ENCODE measurements around the gene PCDHGA5. TPM values are rescaled to one million over a fixed set of nuclear protein-coding genes. Genes with fewer than 3 reads are reported as not detected.

The PCDHGA5 gene
- total RNA-seq, 1 donor from 2014 or later: 2.0 TPM

DNA sequence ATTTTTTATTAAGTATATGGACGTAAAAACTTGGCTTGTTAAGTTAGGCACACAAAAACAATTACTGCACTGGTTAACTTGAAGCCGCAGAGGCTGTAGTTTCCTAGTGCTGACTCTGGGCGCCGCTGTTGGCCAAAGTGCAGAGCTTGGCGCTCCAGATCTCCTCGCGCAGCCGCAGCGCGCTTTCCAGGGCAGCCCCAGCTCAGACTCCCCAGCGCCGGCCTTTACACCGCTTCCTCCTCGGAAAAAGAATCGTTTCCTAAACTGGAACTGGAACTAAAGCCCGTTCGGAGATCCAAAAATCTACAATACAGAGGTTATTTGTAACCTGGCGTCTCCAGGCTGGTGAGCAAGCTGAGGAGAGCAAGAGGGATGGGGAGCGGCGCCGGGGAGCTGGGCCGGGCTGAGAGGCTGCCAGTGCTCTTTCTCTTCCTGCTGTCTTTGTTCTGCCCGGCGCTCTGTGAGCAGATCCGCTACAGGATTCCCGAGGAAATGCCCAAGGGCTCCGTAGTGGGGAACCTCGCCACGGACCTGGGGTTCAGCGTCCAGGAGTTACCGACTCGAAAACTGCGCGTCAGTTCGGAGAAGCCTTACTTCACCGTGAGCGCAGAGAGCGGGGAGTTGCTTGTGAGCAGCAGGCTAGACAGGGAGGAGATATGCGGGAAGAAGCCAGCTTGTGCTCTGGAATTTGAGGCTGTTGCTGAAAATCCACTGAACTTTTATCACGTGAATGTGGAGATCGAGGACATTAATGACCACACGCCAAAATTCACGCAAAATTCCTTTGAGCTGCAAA lies 34.0 kb downstream of the PCDHGA5 start, which contains the start of gene PCDHGB5:
Gene PCDHGB5 (plus strand): TSS at position 192 of the 796 bp plus-strand sequence. CDS start 181 bp downstream, at position 373.

GRCh38 chr5:141402553-141403243 lies 38.7 kb downstream of the PCDHGA5 start, which contains the start of gene PCDHGA9:
TSS of gene PCDHGA9 (plus strand) at chr5:141402778. CDS start at chr5:141402953, 175 bp downstream.

GRCh38 chr5:141407790-141408505 lies 44.0 kb downstream of the PCDHGA5 start, which contains the start of gene PCDHGB6:
TSS of gene PCDHGB6 (plus strand) at chr5:141408021. CDS start at chr5:141408203, 182 bp downstream.

GRCh38 chr5:141412854-141413539 lies 49.0 kb downstream of the PCDHGA5 start, which contains the start of gene PCDHGA10:
TSS of gene PCDHGA10 (plus strand) at chr5:141412987. CDS start at chr5:141413176, 189 bp downstream.

Other genes with a start within 250 kb of the PCDHGA5 start
- gene PCDHB4, start 242.3 kb upstream of the PCDHGA5 start, total RNA-seq: 0.94 TPM in 1 of 2 replicates, not detected in the other
- 0.32 and 3.3 TPM in 2 replicates for gene PCDHB5, start 229.0 kb upstream of the PCDHGA5 start, total RNA-seq
- gene PCDHB6, start 214.1 kb upstream of the PCDHGA5 start, total RNA-seq: 0.16 and 0.17 TPM in 2 replicates
- 0.32 and 0.60 TPM in 2 replicates for gene PCDHB7, start 191.5 kb upstream of the PCDHGA5 start, total RNA-seq
- gene PCDHB8, start 186.4 kb upstream of the PCDHGA5 start, total RNA-seq: 0.32 and 0.69 TPM in 2 replicates
- gene PCDHB16, start 181.8 kb upstream of the PCDHGA5 start, total RNA-seq: 0.16 and 2.1 TPM in 2 replicates
- gene PCDHB9, start 177.0 kb upstream of the PCDHGA5 start, total RNA-seq: 0.16 and 0.69 TPM in 2 replicates
- 0.47 and 1.4 TPM in 2 replicates for gene PCDHB10, start 171.8 kb upstream of the PCDHGA5 start, total RNA-seq
- 0.16 and 0.69 TPM in 2 replicates for gene PCDHB11, start 164.5 kb upstream of the PCDHGA5 start, total RNA-seq
- 0.16 and 0.86 TPM in 2 replicates for gene PCDHB12, start 155.4 kb upstream of the PCDHGA5 start, total RNA-seq
- gene PCDHB13, start 150.2 kb upstream of the PCDHGA5 start, total RNA-seq: 0.32 and 0.94 TPM in 2 replicates
- gene PCDHB14, start 140.8 kb upstream of the PCDHGA5 start, total RNA-seq: 0.63 and 2.6 TPM in 2 replicates
- gene PCDHB15, start 118.8 kb upstream of the PCDHGA5 start, total RNA-seq: 0.32 and 0.60 TPM in 2 replicates
- gene SLC25A2, start 60.1 kb upstream of the PCDHGA5 start, total RNA-seq: 0.32 TPM in 1 of 2 replicates, not detected in the other
- 67.1 and 89.5 TPM in 2 replicates for gene TAF7, start 43.4 kb upstream of the PCDHGA5 start, total RNA-seq
- 1.3 and 1.9 TPM in 2 replicates for gene PCDHGA1, start 33.6 kb upstream of the PCDHGA5 start, total RNA-seq
- gene PCDHGA2, start 25.4 kb upstream of the PCDHGA5 start, total RNA-seq: 2.3 and 4.9 TPM in 2 replicates
- gene PCDHGA3, start 20.3 kb upstream of the PCDHGA5 start, total RNA-seq: 1.0 and 1.9 TPM in 2 replicates
- 1.5 and 3.8 TPM in 2 replicates for gene PCDHGB1, start 14.1 kb upstream of the PCDHGA5 start, total RNA-seq
- gene PCDHGA4, start 9.1 kb upstream of the PCDHGA5 start, total RNA-seq: 1.1 and 4.7 TPM in 2 replicates
- gene PCDHGB2, start 4.2 kb upstream of the PCDHGA5 start, total RNA-seq: 3.0 and 4.1 TPM in 2 replicates
- 5.1 and 5.4 TPM in 2 replicates for gene PCDHGB3, start 6.1 kb downstream of the PCDHGA5 start, total RNA-seq
- 2.4 and 3.9 TPM in 2 replicates for gene PCDHGA6, start 9.7 kb downstream of the PCDHGA5 start, total RNA-seq
- 5.7 and 11.5 TPM in 2 replicates for gene PCDHGA7, start 18.6 kb downstream of the PCDHGA5 start, total RNA-seq
- 26.7 and 34.0 TPM in 2 replicates for gene PCDHGB4, start 23.5 kb downstream of the PCDHGA5 start, total RNA-seq
- gene PCDHGA8, start 28.5 kb downstream of the PCDHGA5 start, total RNA-seq: 3.5 and 4.4 TPM in 2 replicates
- gene PCDHGB5, start 33.8 kb downstream of the PCDHGA5 start, total RNA-seq: 33.0 and 33.1 TPM in 2 replicates
- gene PCDHGA9, start 38.6 kb downstream of the PCDHGA5 start, total RNA-seq: 2.9 and 3.8 TPM in 2 replicates
- gene PCDHGB6, start 43.9 kb downstream of the PCDHGA5 start, total RNA-seq: 3.0 and 3.7 TPM in 2 replicates
- 2.3 and 7.1 TPM in 2 replicates for gene PCDHGA10, start 48.8 kb downstream of the PCDHGA5 start, total RNA-seq
- 5.2 and 9.9 TPM in 2 replicates for gene PCDHGB7, start 53.5 kb downstream of the PCDHGA5 start, total RNA-seq
- gene PCDHGA11, start 56.9 kb downstream of the PCDHGA5 start, total RNA-seq: 7.0 and 12.0 TPM in 2 replicates
- 7.4 and 15.8 TPM in 2 replicates for gene PCDHGA12, start 66.3 kb downstream of the PCDHGA5 start, total RNA-seq
- gene PCDHGC3, start 111.8 kb downstream of the PCDHGA5 start, total RNA-seq: 55.5 and 158 TPM in 2 replicates
- 3.2 and 3.3 TPM in 2 replicates for gene PCDHGC4, start 120.9 kb downstream of the PCDHGA5 start, total RNA-seq
- gene PCDHGC5, start 124.9 kb downstream of the PCDHGA5 start, total RNA-seq: 3.5 and 4.4 TPM in 2 replicates